GM12878 (cell line): ENCODE measurements around the gene ABCG1. TPM values are rescaled to one million over a fixed set of nuclear protein-coding genes. Genes with fewer than 3 reads are reported as not detected.

Experiments used
- ATAC-seq: fragments of 200-7000 bp; cut with Tn5 transposase; 3 replicates; pipeline ENCODE4 v1.9.1; 2020; ENCODE audit warnings: mild to moderate bottlenecking, moderate library complexity
- BruUV-seq: library from RNA; stranded (reverse); fragments of 400-500 nt; replicated peaks from 2 replicates; lab custom pipeline; 2021; lab: Mats Ljungman, UMichigan
- CTCF ChIA-PET: fragments of 300-600 bp; sonication (Branson Sonifier 250); formaldehyde crosslinking; extraction: SDS; loops from one replicate; lab custom pipeline; 2021; ENCODE audit warnings: inconsistent platforms; lab: Yijun Ruan, JAX
- POLR2A ChIA-PET: fragments of 350-600 bp; formaldehyde crosslinking; extraction: SDS; loops from one replicate; lab custom pipeline; 2021; ENCODE audit warnings: inconsistent platforms; lab: Charles Lee
- RAD21 ChIA-PET: fragments of 300-600 bp; sonication (Branson Sonifier 250); formaldehyde crosslinking; loops from one replicate; lab custom pipeline; 2023; ENCODE audit warnings: antibody characterized with exemption; ENCODE audit not compliant: unreplicated experiment; lab: Charles Lee
- SMC1A ChIA-PET: fragments of 300-600 bp; sonication (Branson Sonifier 250); formaldehyde crosslinking; loops from one replicate; lab custom pipeline; 2023; ENCODE audit not compliant: unreplicated experiment, uncharacterized antibody; lab: Charles Lee
- DNase-seq: peaks from one replicate; pipeline ENCODE4 v3.0.0-alpha.2; 2011; ENCODE audit warnings: low read depth, low spot score
- FAIRE-seq: peaks from 3 replicates; lab custom pipeline; 2011; peaks lifted over from hg19 to GRCh38; lab: Jason Lieb, UNC
- H2AFZ ChIP-seq: 2 replicates; pipeline ENCODE4 v1.6.0; 2011; ENCODE audit warnings: low read depth, low read length, control low read depth; ENCODE audit not compliant: control insufficient read depth
- H3K27ac ChIP-seq: 2 replicates; pipeline ENCODE4 v1.5.1; 2011; ENCODE audit warnings: control low read depth; ENCODE audit not compliant: control insufficient read depth, insufficient read depth
- H3K27me3 ChIP-seq, 2 experiments: replicated peaks in 1 of 2; 2 replicates each; pipeline versions ENCODE4 v1.6.0 to v1.6.1; 2011; ENCODE audit warnings: low read length in 1 of 2; ENCODE audit not compliant: control insufficient read depth in 2 of 2, insufficient read depth in 2 of 2
- H3K36me3 ChIP-seq, 2 experiments: 2 replicates each; pipeline ENCODE4 v1.5.1; 2011; ENCODE audit warnings: low read length in 1 of 2; ENCODE audit not compliant: control insufficient read depth in 2 of 2, insufficient read depth in 2 of 2
- H3K4me1 ChIP-seq: 2 replicates; pipeline ENCODE4 v1.6.1; 2011; ENCODE audit warnings: mild to moderate bottlenecking, low read length, moderate library complexity, mixed read lengths; ENCODE audit not compliant: control insufficient read depth, insufficient read depth
- H3K4me2 ChIP-seq: 2 replicates; pipeline ENCODE4 v1.6.0; 2011; ENCODE audit warnings: control low read depth; ENCODE audit not compliant: control insufficient read depth, insufficient read depth
- H3K4me3 ChIP-seq: fragments of 200-600 bp; sonication (generic); 2 replicates; pipeline ENCODE4 v1.5.1; 2016
- H3K79me2 ChIP-seq: 2 replicates; pipeline ENCODE4 v1.6.0; 2011; ENCODE audit warnings: low read length; ENCODE audit not compliant: control insufficient read depth, insufficient read depth
- H3K9ac ChIP-seq: 2 replicates; pipeline ENCODE4 v1.8.0; 2011; ENCODE audit warnings: low read length, control low read depth, mixed read lengths; ENCODE audit not compliant: control insufficient read depth, insufficient read depth
- H3K9me3 ChIP-seq: replicated peaks from 3 replicates; pipeline ENCODE4 v1.5.1; 2011; ENCODE audit warnings: mild to moderate bottlenecking, low read length; ENCODE audit not compliant: control insufficient read depth, insufficient read depth
- H4K20me1 ChIP-seq: 2 replicates; pipeline ENCODE4 v1.6.0; 2011; ENCODE audit not compliant: control insufficient read depth, insufficient read depth
- BCL11A ChIP-seq: IDR thresholded peaks from 2 replicates; pipeline ENCODE4 v1.6.1; 2011; ENCODE audit warnings: low read depth, low read length
- CBX3 ChIP-seq: fragments of 200-600 bp; sonication (generic); IDR thresholded peaks from 2 replicates; pipeline ENCODE4 v1.6.1; 2016; ENCODE audit warnings: low read depth, borderline replicate concordance
- DPF2 ChIP-seq: fragments of 450-650 bp; IDR thresholded peaks from 2 replicates; pipeline ENCODE4 v1.6.1; 2017; ENCODE audit warnings: mild to moderate bottlenecking
- HCFC1 ChIP-seq: fragments of 150-350 bp; IDR thresholded peaks from 2 replicates; pipeline ENCODE4 v1.6.1; 2014; ENCODE audit warnings: low read length
- IRF5 ChIP-seq: fragments of 450-650 bp; IDR thresholded peaks from 2 replicates; pipeline ENCODE4 v1.6.1; 2017; ENCODE audit warnings: borderline replicate concordance
- KDM1A ChIP-seq: fragments of 200-600 bp; sonication (generic); IDR thresholded peaks from 2 replicates; pipeline ENCODE4 v1.6.1; 2016; ENCODE audit warnings: borderline replicate concordance
- MLLT1 ChIP-seq: fragments of 450-650 bp; IDR thresholded peaks from 2 replicates; pipeline ENCODE4 v1.6.1; 2016; ENCODE audit warnings: mild to moderate bottlenecking
- NFYA ChIP-seq: IDR thresholded peaks from 2 replicates; pipeline ENCODE4 v1.6.1; 2011; ENCODE audit warnings: low read depth, mild to moderate bottlenecking, low read length, improper control_type of control experiment, borderline replicate concordance
- POU2F2 ChIP-seq: IDR thresholded peaks from 3 replicates; pipeline ENCODE4 v1.6.1; 2011; ENCODE audit warnings: low read depth, mild to moderate bottlenecking, low read length, borderline replicate concordance
- SIN3A ChIP-seq: IDR thresholded peaks from 2 replicates; pipeline ENCODE4 v1.6.1; 2012; ENCODE audit warnings: low read depth, low read length, improper control_type of control experiment
- SMAD5 ChIP-seq: IDR thresholded peaks from 2 replicates; pipeline ENCODE4 v1.6.1; 2016; ENCODE audit warnings: antibody characterized with exemption, low read depth
- WGBS: methylation state at CpG from one replicate; pipeline ENCODE4 v1.1.6; 2016; ENCODE audit warnings: low lambda C conversion rate; ENCODE audit not compliant: insufficient replicate concordance, insufficient coverage; ENCODE audit errors: missing lambda C conversion rate; 5-methylcytosine and 5-hydroxymethylcytosine counted together
- in situ Hi-C: fragments of 300-500 bp; cut with MboI; formaldehyde crosslinking; loops from 9 replicates; pipeline ENCODE4 v1.14.3; 2018; ENCODE audit warnings: mixed read lengths
- intact Hi-C: fragments of 100-400 bp; cut with micrococcal nuclease; formaldehyde crosslinking; loops from one replicate; pipeline ENCODE4 v1.14.2; 2022; ENCODE audit not compliant: unreplicated experiment
- polyA plus RNA-seq, 11 experiments: library from polyadenylated mRNA; depleted of rRNA in 4 of 11; unstranded in 6 of 11; stranded (reverse) in 5 of 11; fragments of >200 nt; fragmentation: Nextera tagmentation in 4 of 11; fragmentation: Illumina TruSeq in 1 of 11; extraction: Ambion mirVana in 4 of 11; extraction: Trizol in 1 of 11; gene quantifications; 1 replicate in 1 of 11; 2 replicates in 10 of 11; pipeline versions ENCODE4 v1.2.1 to v1.2.3, GENCODE V29; 2011 to 2016; ENCODE audit warnings: inconsistent platforms in 2 of 11, missing spikeins in 2 of 11, low read depth in 1 of 11
- total RNA-seq, 4 experiments: library from RNA; depleted of rRNA in 3 of 4; stranded (reverse); fragments of >200 nt in 3 of 4; fragmentation: Illumina TruSeq in 1 of 4; extraction: Trizol in 1 of 4; gene quantifications; 2 replicates each; pipeline versions ENCODE4 v1.2.1 to v1.2.3, GENCODE V29; 2013 to 2021

Gene ABCG1
- total and polyA plus RNA-seq, 10 of the 15 experiments (the other 5 are each of a cell fraction or from before 2014, with no cell fraction given), result 0.59 to 19.3 (median 5.7) TPM

GRCh38 chr21:42272109-42272962 is 53.4 kb downstream of the ABCG1 start:
- Histone ChIP-seq H3K36me3 (no peaks in the 10 kb centered on the region), H3K4me2 (no peak overlapping the region), H3K27me3 (no peaks in the 10 kb centered on the region), H3K4me1 (no peaks in the 10 kb centered on the region), H2AFZ (no peak overlapping the region), H3K9ac (no peak overlapping the region), H3K4me3 (no peak overlapping the region), H4K20me1 (no peaks in the 10 kb centered on the region), H3K9me3 (no peaks in the 10 kb centered on the region), H3K79me2 (no peaks in the 10 kb centered on the region), H3K27ac (no peak overlapping the region)
- RAD21 ChIA-PET, result interaction anchor here (1.0 to 3.5 kb wide), 3 partner anchors 13 to 264 kb away, joined by 3 to 13 read pairs (median 3); no protein-coding TSS in a partner anchor
- WGBS, result 64% methylated on average over 15 of the region's 15 CpGs
- SMC1A ChIA-PET, result interaction anchor here (1.7 kb wide), 1 partner anchor 13 kb away, joined by 7 read pairs; no protein-coding TSS in a partner anchor
- no peak for DNase-seq
- intact Hi-C loops, result no loop called here
- no peak for FAIRE-seq
- BruUV-seq, result no TSS peak
- CTCF ChIA-PET, result interaction anchor here (1.1 to 5.6 kb wide), 2 partner anchors 13 kb away, joined by 3 to 45 read pairs; no protein-coding TSS in a partner anchor
- no peak for ATAC-seq
- TF ChIP-seq BCL11A (no peak), NFYA (no peak), SMAD5 (no peak), DPF2 (peak; percentile 56; the same call in 1 of the 2 replicates)
- in situ Hi-C loops, result no loop called here
- POLR2A ChIA-PET, result interaction anchor here (1.1 kb wide), 1 partner anchor 13 kb away, joined by 3 read pairs; no protein-coding TSS in a partner anchor

GRCh38 chr21:42272984-42273600 is 54.2 kb downstream of the ABCG1 start:
- H4K20me1 ChIP-seq, result no peaks in the 10 kb centered on the region
- DNase-seq (no peak), ATAC-seq (no peak), FAIRE-seq (no peak)
- no peak overlapping the region for H3K4me2 ChIP-seq
- H2AFZ ChIP-seq, result no peak overlapping the region
- RAD21 ChIA-PET, result interaction anchor here (1.1 to 3.5 kb wide), 2 partner anchors 12 to 14 kb away, joined by 3 to 13 read pairs; no protein-coding TSS in a partner anchor
- POLR2A ChIA-PET, result no interaction called here
- H3K9ac ChIP-seq, result no peak overlapping the region
- CTCF ChIA-PET, result interaction anchor here (1.1 to 5.6 kb wide), 2 partner anchors 12 to 14 kb away, joined by 3 to 45 read pairs; no protein-coding TSS in a partner anchor
- BruUV-seq, result no TSS peak
- H3K79me2 ChIP-seq, result no peaks in the 10 kb centered on the region
- no peaks in the 10 kb centered on the region for H3K36me3 ChIP-seq
- intact Hi-C loops (no loop called here), in situ Hi-C loops (no loop called here)
- SMC1A ChIA-PET, result interaction anchor here (1.7 kb wide), 1 partner anchor 13 kb away, joined by 7 read pairs; no protein-coding TSS in a partner anchor
- H3K4me3 ChIP-seq, result no peak overlapping the region
- no peaks in the 10 kb centered on the region for H3K9me3 ChIP-seq
- H3K27ac ChIP-seq, result no peak overlapping the region
- no peaks in the 10 kb centered on the region for H3K4me1 ChIP-seq
- H3K27me3 ChIP-seq, result no peaks in the 10 kb centered on the region
- 64% methylated on average over 22 of the region's 29 CpGs for WGBS
- no peak for TF ChIP-seq MLLT1
- no peak for TF ChIP-seq POU2F2
- TF ChIP-seq KDM1A, result no peak
- TF ChIP-seq SIN3A, result no peak
- no peak for TF ChIP-seq CBX3
- TF ChIP-seq IRF5, result no peak
- no peak for TF ChIP-seq HCFC1
